Loucy (cell line): Measurements from ENCODE around the gene PTPRN2.

Source experiments
- CTCF ChIP-seq: fragments of 200-600 bp; sonication (generic); conservative IDR thresholded peaks from 2 replicates; pipeline ENCODE4 v1.5.1; 2014; ENCODE audit warnings: mild to moderate bottlenecking, antibody characterized with exemption, low read length
- EZH2phosphoT487 ChIP-seq: fragments of 200-600 bp; IDR thresholded peaks from 2 replicates; pipeline ENCODE4 v1.6.1; 2018; ENCODE audit warnings: antibody characterized with exemption, mild to moderate bottlenecking, moderate library complexity, borderline replicate concordance

GRCh38 chr7:157834501-157835163 is 753.0 kb downstream of the PTPRN2 start:
- no peak for TF ChIP-seq CTCF
- TF ChIP-seq EZH2phosphoT487, result no peak
